Measurements from ENCODE around the gene MED13. TPM values are rescaled to one million over a fixed set of nuclear protein-coding genes. Genes with fewer than 3 reads are reported as not detected.

MED13 gene
- total RNA-seq, 1 experiment from 2014 or later: 96.0 TPM

DNA sequence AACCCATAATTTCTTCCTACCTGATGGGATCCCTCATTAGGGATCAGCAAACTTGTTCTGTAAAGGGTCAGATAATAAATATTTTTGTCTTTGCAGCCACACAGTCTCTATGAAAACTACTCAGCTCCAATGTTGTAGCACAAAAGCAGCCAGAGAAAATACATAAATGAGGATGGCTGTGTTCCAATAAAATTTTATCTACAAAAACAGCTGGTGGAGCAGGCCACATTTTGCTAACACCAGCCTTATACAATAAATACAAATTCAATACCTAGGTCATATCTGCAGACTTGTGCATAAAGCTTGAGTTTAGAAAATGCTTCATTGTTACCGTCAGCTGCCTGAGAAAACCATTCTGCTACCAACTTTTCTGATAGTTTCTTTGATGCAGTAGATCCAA, 98.9 kb downstream of the MED13 start:
- no peaks in the 10 kb centered on the region for H4K20me1 ChIP-seq (ENCODE audit: insufficient read depth)
- intact Hi-C loops (cut with micrococcal nuclease): no loop called here
- no peak overlapping the region for H3K4me3 ChIP-seq (replicated peaks in 1 of 2; ENCODE audit: low read depth in 1 of 2, low read length in 2 of 2)
- ATAC-seq: no peak
- H3K4me2 ChIP-seq (ENCODE audit: low read length): no peak overlapping the region
- no peak overlapping the region for H3K27ac ChIP-seq (ENCODE audit: low read depth, low read length)
- ChIA-PET RAD21 (ENCODE audit: low non-redundant PET in 1 of 2, low total read pairs in 2 of 2, uncharacterized antibody in 2 of 2, unreplicated experiment in 2 of 2) (no interaction called here), POLR2A (no interaction called here), CTCF (interaction anchor here (1.6 kb wide), 1 partner anchor 143 kb away, joined by 6 read pairs; no protein-coding TSS in a partner anchor)
- TF ChIP-seq CBX3 (IDR thresholded peaks at IDR 0.05; ENCODE audit: low read depth) (no peak), EGR1 (IDR thresholded peaks at IDR 0.05; ENCODE audit: low read depth) (no peak), POLR2A (IDR thresholded peaks at IDR 0.05; ENCODE audit: borderline replicate concordance, extremely low read depth, insufficient read depth, insufficient read length) (no peak), POLR2AphosphoS5 (IDR thresholded peaks at IDR 0.05; ENCODE audit: low read depth, low read length) (no peak), SP1 (IDR thresholded peaks at IDR 0.05; ENCODE audit: low read depth) (no peak), RAD21 (IDR thresholded peaks at IDR 0.05; ENCODE audit: low read depth) (no peak), EZH2phosphoT487 (IDR thresholded peaks at IDR 0.05; ENCODE audit: borderline replicate concordance) (no peak), JUND (IDR thresholded peaks at IDR 0.05) (no peak), ZBTB33 (IDR thresholded peaks at IDR 0.05; ENCODE audit: extremely low read depth, insufficient replicate concordance, low read length) (no peak), YY1 (IDR thresholded peaks at IDR 0.05; ENCODE audit: extremely low read depth, insufficient replicate concordance, low read depth, low read length) (no peak), ELF1 (IDR thresholded peaks at IDR 0.05; ENCODE audit: borderline replicate concordance, low read depth) (no peak)
- TF ChIP-seq, protein P1, sequence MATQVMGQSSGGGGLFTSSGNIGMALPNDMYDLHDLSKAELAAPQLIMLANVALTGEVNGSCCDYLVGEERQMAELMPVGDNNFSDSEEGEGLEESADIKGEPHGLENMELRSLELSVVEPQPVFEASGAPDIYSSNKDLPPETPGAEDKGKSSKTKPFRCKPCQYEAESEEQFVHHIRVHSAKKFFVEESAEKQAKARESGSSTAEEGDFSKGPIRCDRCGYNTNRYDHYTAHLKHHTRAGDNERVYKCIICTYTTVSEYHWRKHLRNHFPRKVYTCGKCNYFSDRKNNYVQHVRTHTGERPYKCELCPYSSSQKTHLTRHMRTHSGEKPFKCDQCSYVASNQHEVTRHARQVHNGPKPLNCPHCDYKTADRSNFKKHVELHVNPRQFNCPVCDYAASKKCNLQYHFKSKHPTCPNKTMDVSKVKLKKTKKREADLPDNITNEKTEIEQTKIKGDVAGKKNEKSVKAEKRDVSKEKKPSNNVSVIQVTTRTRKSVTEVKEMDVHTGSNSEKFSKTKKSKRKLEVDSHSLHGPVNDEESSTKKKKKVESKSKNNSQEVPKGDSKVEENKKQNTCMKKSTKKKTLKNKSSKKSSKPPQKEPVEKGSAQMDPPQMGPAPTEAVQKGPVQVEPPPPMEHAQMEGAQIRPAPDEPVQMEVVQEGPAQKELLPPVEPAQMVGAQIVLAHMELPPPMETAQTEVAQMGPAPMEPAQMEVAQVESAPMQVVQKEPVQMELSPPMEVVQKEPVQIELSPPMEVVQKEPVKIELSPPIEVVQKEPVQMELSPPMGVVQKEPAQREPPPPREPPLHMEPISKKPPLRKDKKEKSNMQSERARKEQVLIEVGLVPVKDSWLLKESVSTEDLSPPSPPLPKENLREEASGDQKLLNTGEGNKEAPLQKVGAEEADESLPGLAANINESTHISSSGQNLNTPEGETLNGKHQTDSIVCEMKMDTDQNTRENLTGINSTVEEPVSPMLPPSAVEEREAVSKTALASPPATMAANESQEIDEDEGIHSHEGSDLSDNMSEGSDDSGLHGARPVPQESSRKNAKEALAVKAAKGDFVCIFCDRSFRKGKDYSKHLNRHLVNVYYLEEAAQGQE (IDR thresholded peaks at IDR 0.05; ENCODE audit: low read depth): no peak
- TF ChIP-seq, protein P2, sequence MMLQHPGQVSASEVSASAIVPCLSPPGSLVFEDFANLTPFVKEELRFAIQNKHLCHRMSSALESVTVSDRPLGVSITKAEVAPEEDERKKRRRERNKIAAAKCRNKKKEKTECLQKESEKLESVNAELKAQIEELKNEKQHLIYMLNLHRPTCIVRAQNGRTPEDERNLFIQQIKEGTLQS (IDR thresholded peaks at IDR 0.05): no peak
- no peak for DNase-seq (ENCODE audit: low read depth, low spot score)
- no peak overlapping the region for H2AFZ ChIP-seq (ENCODE audit: low read depth, low read length, poor library complexity, severe bottlenecking)
- no peaks in the 10 kb centered on the region for H3K4me1 ChIP-seq (ENCODE audit: control insufficient read depth in 1 of 2, insufficient read depth in 2 of 2, low read length in 2 of 2)
- H3K36me3 ChIP-seq (ENCODE audit: control insufficient read depth in 1 of 2, insufficient read depth in 2 of 2, low read length in 2 of 2): peaks cover 46 to 63% of the 10 kb centered on the region in 2 experiments
- no TSS peak for BruUV-seq (replicated peaks)
- no peaks in the 10 kb centered on the region for H3K27me3 ChIP-seq (ENCODE audit: insufficient read depth, low read length)
- H3K9me2 ChIP-seq (ENCODE audit: insufficient read depth): no peaks in the 10 kb centered on the region
- no peaks in the 10 kb centered on the region for H3K9me3 ChIP-seq (ENCODE audit: control insufficient read depth in 1 of 2, insufficient read depth in 1 of 2, low read depth in 1 of 2, low read length in 2 of 2)
- no peak overlapping the region for H3K9ac ChIP-seq (ENCODE audit: low read length)
- peaks cover 28% of the 10 kb centered on the region; the same call in 1 of the 2 replicates for H3K79me2 ChIP-seq (ENCODE audit: insufficient read depth, low read length)

All from HCT116 (cell line).